Esophagus (tissue), 2 donors: ENCODE data around the gene SRPK2. TPM values are rescaled to one million over a fixed set of nuclear protein-coding genes. Genes with fewer than 3 reads are reported as not detected.

ENCODE experiments used
- H3K27ac ChIP-seq, 2 donors: one replicate each; pipeline ENCODE4 v1.5.1; 2013; ENCODE audit warnings: low read depth in 2 of 2, mild to moderate bottlenecking in 2 of 2, inconsistent platforms in 1 of 2, low read length in 1 of 2, moderate library complexity in 1 of 2
- H3K27me3 ChIP-seq, 2 donors: one replicate each; pipeline ENCODE4 v1.6.1; 2013; ENCODE audit warnings: low read length in 2 of 2, control low read depth in 1 of 2, mild to moderate bottlenecking in 1 of 2; ENCODE audit not compliant: insufficient read depth in 2 of 2, control insufficient read depth in 1 of 2
- H3K36me3 ChIP-seq, 2 donors: one replicate each; pipeline ENCODE4 v1.6.1; 2013; ENCODE audit warnings: low read length in 1 of 2; ENCODE audit not compliant: control insufficient read depth in 2 of 2, insufficient read depth in 2 of 2
- H3K4me1 ChIP-seq, 2 donors: one replicate each; pipeline ENCODE4 v1.6.1; 2013; ENCODE audit warnings: low read length in 1 of 2; ENCODE audit not compliant: control insufficient read depth in 2 of 2, insufficient read depth in 2 of 2
- H3K4me3 ChIP-seq, 2 donors: one replicate each; pipeline ENCODE4 v1.5.1; 2013; ENCODE audit warnings: low read length in 2 of 2, mild to moderate bottlenecking in 2 of 2, low read depth in 1 of 2, moderate library complexity in 1 of 2
- H3K9me3 ChIP-seq, 2 donors: one replicate each; pipeline ENCODE4 v1.6.1; 2013; ENCODE audit warnings: mild to moderate bottlenecking in 2 of 2, low read depth in 1 of 2, low read length in 1 of 2, moderate library complexity in 1 of 2; ENCODE audit not compliant: control insufficient read depth in 2 of 2, insufficient read depth in 1 of 2
- WGBS, 2 donors: extraction: QIAGEN DNeasy Blood & Tissue Kit; methylation state at CpG; one replicate each; pipeline ENCODE4 v1.1.7; 2013; 5-methylcytosine and 5-hydroxymethylcytosine counted together
- polyA plus RNA-seq, 2 donors: library from polyadenylated mRNA; stranded (reverse); fragments of 200-250 nt; gene quantifications; one replicate each; pipeline ENCODE4 v1.2.3, GENCODE V29; 2013
- donor health status: healthy with polysubstance abuse.
- donor health status: Bipolar disorder and iron deficiency.

Gene SRPK2
- polyA plus RNA-seq, 2 donors = 8.9 to 11.6 TPM

GRCh38 chr7:105112440-105113418 lies 276.0 kb downstream of the SRPK2 start:
- Histone ChIP-seq H3K4me1 (no peaks in the 10 kb centered on the region), H3K36me3 (peaks cover 11 to 21% of the 10 kb centered on the region in 2 donors), H3K27me3 (no peaks in the 10 kb centered on the region), H3K27ac (no peak overlapping the region), H3K4me3 (no peak overlapping the region), H3K9me3 (no peaks in the 10 kb centered on the region)
- 78 to 84% methylated on average over 11 of the region's 11 CpGs for WGBS, 2 donors

GRCh38 chr7:105107458-105107857 lies 281.3 kb downstream of the SRPK2 start:
- 90% methylated on average over 9 of the region's 9 CpGs for WGBS, 2 donors
- no peaks in the 10 kb centered on the region for H3K4me1 ChIP-seq

GRCh38 chr7:105106473-105106872 lies 282.2 kb downstream of the SRPK2 start:
- H3K4me1 ChIP-seq = no peaks in the 10 kb centered on the region
- WGBS, 2 donors = 86 to 88% methylated on average over 6 of the region's 6 CpGs
- no peaks in the 10 kb centered on the region for H3K27me3 ChIP-seq
- H3K4me3 ChIP-seq = no peak overlapping the region
- peaks cover 0 to 16% of the 10 kb centered on the region in 2 donors for H3K36me3 ChIP-seq
- H3K9me3 ChIP-seq = no peaks in the 10 kb centered on the region
- H3K27ac ChIP-seq = no peak overlapping the region

More at GRCh38 chr7:105107458-105107857, 281.3 kb downstream of the SRPK2 start:
- Histone ChIP-seq H3K36me3 (peaks cover 7 to 22% of the 10 kb centered on the region in 2 donors), H3K27me3 (no peaks in the 10 kb centered on the region), H3K9me3 (no peaks in the 10 kb centered on the region), H3K4me3 (no peak overlapping the region), H3K27ac (no peak overlapping the region)

- H3K27me3 ChIP-seq = no peaks in the 10 kb centered on the region
- no peaks in the 10 kb centered on the region for H3K9me3 ChIP-seq
- WGBS, 2 donors = 31 to 63% methylated on average over 2 of the region's 2 CpGs
- no peaks in the 10 kb centered on the region for H3K4me1 ChIP-seq
- H3K27ac ChIP-seq = no peak overlapping the region
- H3K36me3 ChIP-seq = peaks cover 0 to 16% of the 10 kb centered on the region in 2 donors
- no peak overlapping the region for H3K4me3 ChIP-seq
These were observed 283.1 kb downstream of the SRPK2 start for GRCh38 chr7:105105579-105105978.

GRCh38 chr7:105102557-105103352 lies 286.0 kb downstream of the SRPK2 start:
- H3K27me3 ChIP-seq = no peaks in the 10 kb centered on the region
- H3K27ac ChIP-seq = no peak overlapping the region
- H3K36me3 ChIP-seq = peaks cover 0 to 7% of the 10 kb centered on the region in 2 donors
- H3K4me1 ChIP-seq = no peaks in the 10 kb centered on the region
- 69 to 70% methylated on average over 4 of the region's 4 CpGs for WGBS, 2 donors
- no peaks in the 10 kb centered on the region for H3K9me3 ChIP-seq
- H3K4me3 ChIP-seq = no peak overlapping the region

- Histone ChIP-seq H3K4me3 (no peak overlapping the region), H3K36me3 (peaks cover 0 to 2% of the 10 kb centered on the region in 2 donors), H3K4me1 (no peaks in the 10 kb centered on the region), H3K27ac (no peak overlapping the region), H3K27me3 (no peaks in the 10 kb centered on the region), H3K9me3 (no peaks in the 10 kb centered on the region)
- WGBS, 2 donors = 68 to 70% methylated on average over 4 of the region's 4 CpGs
These were observed 286.9 kb downstream of the SRPK2 start for GRCh38 chr7:105101864-105102263.

- Histone ChIP-seq H3K4me1 (no peaks in the 10 kb centered on the region), H3K36me3 (peaks cover 0 to 2% of the 10 kb centered on the region in 2 donors), H3K27me3 (no peaks in the 10 kb centered on the region), H3K4me3 (no peak overlapping the region), H3K27ac (no peak overlapping the region), H3K9me3 (no peaks in the 10 kb centered on the region)
- 52 to 54% methylated on average over 2 of the region's 2 CpGs for WGBS, 2 donors
These were observed 289.7 kb downstream of the SRPK2 start for GRCh38 chr7:105098863-105099515.

- H3K27me3 ChIP-seq = no peaks in the 10 kb centered on the region
- H3K36me3 ChIP-seq = peaks cover 0 to 2% of the 10 kb centered on the region in 2 donors
- WGBS, 2 donors = 73 to 80% methylated on average over 7 of the region's 7 CpGs
- H3K27ac ChIP-seq = no peak overlapping the region
- no peaks in the 10 kb centered on the region for H3K9me3 ChIP-seq
- H3K4me1 ChIP-seq = no peaks in the 10 kb centered on the region
- no peak overlapping the region for H3K4me3 ChIP-seq
These were observed 291.1 kb downstream of the SRPK2 start for GRCh38 chr7:105097619-105098018.

GRCh38 chr7:105096306-105096705 lies 292.4 kb downstream of the SRPK2 start:
- H3K27ac ChIP-seq = no peak overlapping the region
- peaks cover 2 to 3% of the 10 kb centered on the region in 2 donors for H3K36me3 ChIP-seq
- no peaks in the 10 kb centered on the region for H3K4me1 ChIP-seq
- H3K4me3 ChIP-seq = no peak overlapping the region
- H3K27me3 ChIP-seq = no peaks in the 10 kb centered on the region
- H3K9me3 ChIP-seq = no peaks in the 10 kb centered on the region
- 88 to 91% methylated on average over 3 of the region's 3 CpGs for WGBS, 2 donors
